RWPE2 (cell line): ENCODE data around the gene RASL10B.

ENCODE experiments used
- ATAC-seq: fragments of 200-7000 bp; cut with Tn5 transposase; 3 replicates; pipeline ENCODE4 v1.9.1; 2021; ENCODE audit warnings: low read depth
- DNase-seq: peaks from one replicate; pipeline ENCODE4 v3.0.0-alpha.2; 2020; ENCODE audit warnings: low spot score
- H3K27ac ChIP-seq: fragments of 450-650 bp; 2 replicates; pipeline ENCODE4 v1.5.1; 2017; ENCODE audit warnings: mild to moderate bottlenecking; ENCODE audit not compliant: poor library complexity, severe bottlenecking
- H3K27me3 ChIP-seq: fragments of 250-450 bp; sonication (Bioruptor Pico); 2 replicates; pipeline ENCODE4 v1.5.1; 2021; ENCODE audit warnings: mild to moderate bottlenecking, moderate library complexity; ENCODE audit not compliant: insufficient read depth, poor library complexity, severe bottlenecking
- H3K36me3 ChIP-seq: fragments of 250-450 bp; sonication (Bioruptor Pico); 2 replicates; pipeline ENCODE4 v1.5.1; 2020; ENCODE audit warnings: low read depth, mild to moderate bottlenecking, moderate library complexity
- H3K4me1 ChIP-seq: fragments of 250-450 bp; sonication (Bioruptor Pico); 2 replicates; pipeline ENCODE4 v1.5.1; 2021; ENCODE audit warnings: mild to moderate bottlenecking, moderate library complexity; ENCODE audit not compliant: insufficient read depth, poor library complexity, severe bottlenecking
- H3K4me3 ChIP-seq: fragments of 250-450 bp; sonication (Bioruptor Pico); 2 replicates; pipeline ENCODE4 v1.5.1; 2021; ENCODE audit warnings: mild to moderate bottlenecking, moderate library complexity; ENCODE audit not compliant: severe bottlenecking
- H3K9me3 ChIP-seq: fragments of 250-450 bp; sonication (Bioruptor Pico); 2 replicates; pipeline ENCODE4 v1.5.1; 2021; ENCODE audit warnings: mild to moderate bottlenecking, moderate library complexity; ENCODE audit not compliant: severe bottlenecking
- CTCF ChIP-seq: fragments of 450-650 bp; IDR thresholded peaks from one replicate; pipeline ENCODE4 v1.5.1; 2017; ENCODE audit warnings: mild to moderate bottlenecking, moderate library complexity; ENCODE audit not compliant: poor library complexity, severe bottlenecking

RASL10B gene

GRCh38 chr17:35773679-35774425, 42.4 kb downstream of the RASL10B start:
- TF ChIP-seq CTCF = no peak
- no peak overlapping the region for H3K27ac ChIP-seq
- no peaks in the 10 kb centered on the region for H3K9me3 ChIP-seq
- no peak overlapping the region for H3K4me3 ChIP-seq
- no peak for DNase-seq
- no peaks in the 10 kb centered on the region for H3K27me3 ChIP-seq
- H3K4me1 ChIP-seq = peaks cover 22% of the 10 kb centered on the region
- no peak for ATAC-seq
- peaks cover 15% of the 10 kb centered on the region for H3K36me3 ChIP-seq

GRCh38 chr17:35774499-35774898, 43.1 kb downstream of the RASL10B start:
- peaks cover 15% of the 10 kb centered on the region for H3K36me3 ChIP-seq
- no peak overlapping the region for H3K27ac ChIP-seq
- H3K4me3 ChIP-seq = no peak overlapping the region
- H3K4me1 ChIP-seq = peaks cover 28% of the 10 kb centered on the region
- DNase-seq = no peak
- peak; percentile 24; the same call in 1 of the 3 replicates for ATAC-seq
- TF ChIP-seq CTCF = no peak
- no peaks in the 10 kb centered on the region for H3K27me3 ChIP-seq
- H3K9me3 ChIP-seq = no peaks in the 10 kb centered on the region

- H3K36me3 ChIP-seq = peaks cover 15% of the 10 kb centered on the region
- H3K27ac ChIP-seq = no peak overlapping the region
- H3K4me3 ChIP-seq = no peak overlapping the region
- no peaks in the 10 kb centered on the region for H3K9me3 ChIP-seq
- H3K27me3 ChIP-seq = no peaks in the 10 kb centered on the region
- no peak for TF ChIP-seq CTCF
- ATAC-seq = no peak
- peaks cover 28% of the 10 kb centered on the region for H3K4me1 ChIP-seq
- DNase-seq = no peak
Observed at GRCh38 chr17:35775039-35775438, 43.6 kb downstream of the RASL10B start.

- no peak for DNase-seq
- Histone ChIP-seq H3K4me3 (no peak overlapping the region), H3K27ac (no peak overlapping the region), H3K4me1 (peaks cover 28% of the 10 kb centered on the region), H3K36me3 (peaks cover 20% of the 10 kb centered on the region), H3K9me3 (no peaks in the 10 kb centered on the region), H3K27me3 (no peaks in the 10 kb centered on the region)
- no peak for ATAC-seq
- TF ChIP-seq CTCF = no peak
Observed at GRCh38 chr17:35775583-35775982, 44.1 kb downstream of the RASL10B start.

- ATAC-seq (peak; percentile 22; the same call in 2 of the 3 replicates), DNase-seq (no peak)
- peaks cover 37% of the 10 kb centered on the region for H3K4me1 ChIP-seq
- no peaks in the 10 kb centered on the region for H3K27me3 ChIP-seq
- H3K9me3 ChIP-seq = no peaks in the 10 kb centered on the region
- no peak for TF ChIP-seq CTCF
- H3K4me3 ChIP-seq = no peak overlapping the region
- peak overlapping the region; percentile 85 for H3K27ac ChIP-seq
- H3K36me3 ChIP-seq = peaks cover 23% of the 10 kb centered on the region
Observed at GRCh38 chr17:35778641-35779196, 47.3 kb downstream of the RASL10B start.
